Mesenchymal stem cell (in vitro differentiated cells and primary cell): ENCODE measurements around the gene PRR16.

Experiments used
- DNase-seq: peaks from one replicate; pipeline ENCODE4 v3.0.0-alpha.2; 2013
- H2AFZ ChIP-seq: one replicate; pipeline ENCODE4 v1.6.1; 2013; ENCODE audit warnings: low read depth, mild to moderate bottlenecking, control low read depth, inconsistent platforms, low read length, moderate library complexity
- H2AK5ac ChIP-seq: 2 replicates; pipeline ENCODE4 v1.6.1; 2013; ENCODE audit warnings: low read length, moderate library complexity, mild to moderate bottlenecking, inconsistent platforms; ENCODE audit not compliant: severe bottlenecking
- H2BK120ac ChIP-seq: one replicate; pipeline ENCODE4 v1.6.1; 2013; ENCODE audit warnings: low read depth, mild to moderate bottlenecking, inconsistent platforms, low read length, moderate library complexity
- H2BK12ac ChIP-seq, 2 experiments: one replicate each; pipeline ENCODE4 v1.6.1; 2013; ENCODE audit warnings: inconsistent platforms in 2 of 2, low read length in 2 of 2, mild to moderate bottlenecking in 2 of 2, moderate library complexity in 2 of 2, control low read depth in 1 of 2
- H2BK15ac ChIP-seq: one replicate; pipeline ENCODE4 v1.6.1; 2013; ENCODE audit warnings: mild to moderate bottlenecking, low read depth, inconsistent platforms; ENCODE audit not compliant: poor library complexity, severe bottlenecking
- H2BK5ac ChIP-seq: 2 replicates; pipeline ENCODE4 v1.6.1; 2013; ENCODE audit warnings: low read depth, mild to moderate bottlenecking, low read length, control low read depth, inconsistent platforms; ENCODE audit not compliant: poor library complexity, severe bottlenecking
- H3K14ac ChIP-seq, 2 experiments: one replicate each; pipeline ENCODE4 v1.6.1; 2013; ENCODE audit warnings: inconsistent platforms in 2 of 2, low read length in 2 of 2, control low read depth in 1 of 2, mild to moderate bottlenecking in 1 of 2, moderate library complexity in 1 of 2
- H3K18ac ChIP-seq, 2 experiments: one replicate each; pipeline ENCODE4 v1.6.1; 2013; ENCODE audit warnings: inconsistent platforms in 2 of 2, low read length in 2 of 2, control low read depth in 1 of 2, low read depth in 1 of 2, mild to moderate bottlenecking in 1 of 2
- H3K23ac ChIP-seq, 2 experiments: one replicate each; pipeline ENCODE4 v1.6.1; 2013; ENCODE audit warnings: inconsistent platforms in 2 of 2, low read length in 2 of 2, mild to moderate bottlenecking in 2 of 2, moderate library complexity in 2 of 2, control low read depth in 1 of 2
- H3K27ac ChIP-seq: 2 replicates; pipeline ENCODE4 v1.5.1; 2013; ENCODE audit warnings: mild to moderate bottlenecking, moderate library complexity, low read length, control low read depth, inconsistent platforms; ENCODE audit not compliant: poor library complexity, severe bottlenecking
- H3K27me3 ChIP-seq, 2 experiments: 2 replicates each; pipeline versions ENCODE4 v1.6.1 to v1.7.0; 2013; ENCODE audit warnings: low read length in 2 of 2, mild to moderate bottlenecking in 2 of 2, moderate library complexity in 2 of 2, control low read depth in 1 of 2, inconsistent platforms in 1 of 2; ENCODE audit not compliant: control insufficient read depth in 1 of 2, insufficient read depth in 1 of 2
- H3K36me3 ChIP-seq, 2 experiments: 2 replicates each; pipeline versions ENCODE4 v1.6.1 to v1.7.0; 2013; ENCODE audit warnings: low read length in 2 of 2, control low read depth in 1 of 2, inconsistent platforms in 1 of 2, low read depth in 1 of 2, mild to moderate bottlenecking in 1 of 2; ENCODE audit not compliant: insufficient read depth in 2 of 2, control insufficient read depth in 1 of 2
- H3K4ac ChIP-seq, 2 experiments: one replicate each; pipeline ENCODE4 v1.6.1; 2013; ENCODE audit warnings: inconsistent platforms in 2 of 2, low read length in 2 of 2, mild to moderate bottlenecking in 2 of 2, moderate library complexity in 2 of 2, control low read depth in 1 of 2, low read depth in 1 of 2
- H3K4me1 ChIP-seq: 2 replicates; pipeline ENCODE4 v1.6.1; 2013; ENCODE audit warnings: low read depth, low read length, control low read depth; ENCODE audit not compliant: control insufficient read depth, insufficient read depth
- H3K4me2 ChIP-seq: 2 replicates; pipeline ENCODE4 v1.6.1; 2013; ENCODE audit warnings: low read length, mild to moderate bottlenecking, inconsistent platforms; ENCODE audit not compliant: poor library complexity, severe bottlenecking
- H3K4me3 ChIP-seq, 2 experiments: 2 replicates each; pipeline versions ENCODE4 v1.5.1 to v1.7.0; 2013; ENCODE audit warnings: low read length in 2 of 2, mild to moderate bottlenecking in 2 of 2, control low read depth in 1 of 2, low read depth in 1 of 2; ENCODE audit not compliant: insufficient read depth in 1 of 2
- H3K79me1 ChIP-seq: replicated peaks from 2 replicates; pipeline ENCODE4 v1.6.1; 2013; ENCODE audit warnings: mild to moderate bottlenecking, control low read depth, low read length, inconsistent platforms; ENCODE audit not compliant: poor library complexity, severe bottlenecking
- H3K9ac ChIP-seq: 2 replicates; pipeline ENCODE4 v1.7.0; 2013; ENCODE audit warnings: mild to moderate bottlenecking, low read length, moderate library complexity
- H3K9me3 ChIP-seq: 2 replicates; pipeline ENCODE4 v1.7.0; 2013; ENCODE audit warnings: mild to moderate bottlenecking, low read length; ENCODE audit not compliant: control insufficient read depth
- H4K8ac ChIP-seq: one replicate; pipeline ENCODE4 v1.6.1; 2013; ENCODE audit warnings: inconsistent platforms, mild to moderate bottlenecking, low read length, moderate library complexity
- H4K91ac ChIP-seq: one replicate; pipeline ENCODE4 v1.6.1; 2013; ENCODE audit warnings: mild to moderate bottlenecking, low read length, inconsistent platforms
- WGBS: methylation state at CpG from one replicate; pipeline ENCODE4 v1.1.7; 2013; ENCODE audit warnings: mixed read lengths; 5-methylcytosine and 5-hydroxymethylcytosine counted together

Gene PRR16

GRCh38 chr5:120447706-120448239, 16.3 kb upstream of the PRR16 start:
- H2AFZ ChIP-seq: no peak overlapping the region
- no peak overlapping the region for H2BK120ac ChIP-seq
- no peak overlapping the region for H3K9ac ChIP-seq
- H3K79me1 ChIP-seq: no peaks in the 10 kb centered on the region
- no peaks in the 10 kb centered on the region for H3K9me3 ChIP-seq
- H2BK12ac ChIP-seq: peak overlapping the region in 1 of 2 experiments; percentile 54
- no peak overlapping the region for H4K8ac ChIP-seq
- H2BK5ac ChIP-seq: no peak overlapping the region
- no peaks in the 10 kb centered on the region for H3K36me3 ChIP-seq
- no peak overlapping the region for H3K23ac ChIP-seq
- no peaks in the 10 kb centered on the region for H3K27me3 ChIP-seq
- no peak overlapping the region for H2AK5ac ChIP-seq
- H3K18ac ChIP-seq: no peak overlapping the region
- no peak overlapping the region for H3K4ac ChIP-seq
- 0% methylated on average over 1 of the region's 1 CpG for WGBS
- peaks cover 2% of the 10 kb centered on the region for H3K4me1 ChIP-seq
- no peak overlapping the region for H3K4me3 ChIP-seq
- H4K91ac ChIP-seq: no peak overlapping the region
- no peak overlapping the region for H3K4me2 ChIP-seq
- peak; percentile 52 for DNase-seq
- H2BK15ac ChIP-seq: no peak overlapping the region
- H3K14ac ChIP-seq: no peak overlapping the region
- H3K27ac ChIP-seq: no peak overlapping the region

- 61% methylated on average over 3 of the region's 3 CpGs for WGBS
- H2BK15ac ChIP-seq: no peak overlapping the region
- H2BK12ac ChIP-seq: peak overlapping the region; percentile 29 to 91
- no peaks in the 10 kb centered on the region for H3K79me1 ChIP-seq
- H2AK5ac ChIP-seq: no peak overlapping the region
- H3K14ac ChIP-seq: no peak overlapping the region
- no peak overlapping the region for H4K8ac ChIP-seq
- no peaks in the 10 kb centered on the region for H3K9me3 ChIP-seq
- H2BK120ac ChIP-seq: no peak overlapping the region
- H3K18ac ChIP-seq: peak overlapping the region; percentile 26 to 34
- H4K91ac ChIP-seq: no peak overlapping the region
- no peak overlapping the region for H3K23ac ChIP-seq
- H2BK5ac ChIP-seq: no peak overlapping the region
- no peak overlapping the region for H3K9ac ChIP-seq
- no peaks in the 10 kb centered on the region for H3K27me3 ChIP-seq
- H2AFZ ChIP-seq: no peak overlapping the region
- H3K4me2 ChIP-seq: no peak overlapping the region
- peak; percentile 76 for DNase-seq
- H3K27ac ChIP-seq: no peak overlapping the region
- no peaks in the 10 kb centered on the region for H3K36me3 ChIP-seq
- peaks cover 2% of the 10 kb centered on the region for H3K4me1 ChIP-seq
- H3K4me3 ChIP-seq: no peak overlapping the region
- H3K4ac ChIP-seq: peak overlapping the region in 1 of 2 experiments; percentile 17
These were observed 14.6 kb upstream of the PRR16 start for GRCh38 chr5:120449501-120449900.

- Histone ChIP-seq H2AK5ac (peak overlapping the region; percentile 51), H3K27ac (no peak overlapping the region), H3K79me1 (no peaks in the 10 kb centered on the region), H4K8ac (peak overlapping the region; percentile 85), H3K4me2 (no peak overlapping the region), H3K36me3 (no peaks in the 10 kb centered on the region), H3K27me3 (no peaks in the 10 kb centered on the region), H2BK120ac (peak overlapping the region; percentile 27), H3K4ac (peak overlapping the region; percentile 66 to 71), H3K4me1 (peaks cover 5% of the 10 kb centered on the region), H3K23ac (no peak overlapping the region), H2BK12ac (peak overlapping the region; percentile 95 to 96), H2AFZ (no peak overlapping the region), H2BK15ac (no peak overlapping the region), H3K9ac (no peak overlapping the region), H2BK5ac (no peak overlapping the region), H3K18ac (peak overlapping the region; percentile 56 to 79), H3K14ac (peak overlapping the region in 1 of 2 experiments; percentile 22), H4K91ac (peak overlapping the region; percentile 96), H3K9me3 (no peaks in the 10 kb centered on the region), H3K4me3 (no peak overlapping the region)
- no peak for DNase-seq
- 98% methylated on average over 5 of the region's 5 CpGs for WGBS
These were observed 13.2 kb upstream of the PRR16 start for GRCh38 chr5:120450910-120451309.

DNA sequence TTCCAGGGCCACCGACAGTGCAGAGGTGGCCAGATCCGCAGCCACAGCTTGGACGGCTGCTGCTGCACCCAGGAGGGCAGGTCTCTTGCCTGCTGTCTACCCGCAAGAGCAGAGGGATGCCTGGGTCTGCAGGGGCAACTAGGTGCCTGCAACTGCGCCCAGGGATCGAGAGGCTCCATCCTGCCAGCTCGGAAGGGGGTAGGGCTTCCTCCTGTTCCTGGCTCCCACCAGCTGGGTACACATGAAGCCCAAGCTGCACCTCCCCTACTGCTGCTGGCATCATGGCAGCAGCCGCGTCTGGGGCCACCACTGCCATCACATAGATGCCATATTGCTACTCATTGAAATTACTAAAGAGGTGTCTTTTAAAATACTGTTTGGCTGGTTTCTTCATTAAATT, 12.7 kb upstream of the PRR16 start:
- peak overlapping the region; percentile 66 for H2AK5ac ChIP-seq
- no peaks in the 10 kb centered on the region for H3K9me3 ChIP-seq
- H3K9ac ChIP-seq: no peak overlapping the region
- peak overlapping the region; percentile 46 to 56 for H3K18ac ChIP-seq
- H2BK120ac ChIP-seq: no peak overlapping the region
- H3K4me1 ChIP-seq: peaks cover 5% of the 10 kb centered on the region
- no peaks in the 10 kb centered on the region for H3K79me1 ChIP-seq
- peak overlapping the region; percentile 80 for H4K91ac ChIP-seq
- no peak overlapping the region for H3K4ac ChIP-seq
- no peaks in the 10 kb centered on the region for H3K27me3 ChIP-seq
- no peak for DNase-seq
- H2AFZ ChIP-seq: no peak overlapping the region
- no peak overlapping the region for H3K23ac ChIP-seq
- peak overlapping the region; percentile 62 for H4K8ac ChIP-seq
- peak overlapping the region; percentile 6 to 96 for H2BK12ac ChIP-seq
- H2BK5ac ChIP-seq: no peak overlapping the region
- H3K27ac ChIP-seq: no peak overlapping the region
- peak overlapping the region in 1 of 2 experiments; percentile 94 for H3K14ac ChIP-seq
- H3K36me3 ChIP-seq: no peaks in the 10 kb centered on the region
- WGBS: 97% methylated on average over 7 of the region's 9 CpGs
- H3K4me2 ChIP-seq: no peak overlapping the region
- no peak overlapping the region for H2BK15ac ChIP-seq
- H3K4me3 ChIP-seq: no peak overlapping the region
